ENCODE measurements around the gene HOXC11. TPM values are rescaled to one million over a fixed set of nuclear protein-coding genes. Genes with fewer than 3 reads are reported as not detected.

Gene HOXC11
- total RNA-seq, 1 experiment from 2014 or later, result 1.0 TPM

DNA sequence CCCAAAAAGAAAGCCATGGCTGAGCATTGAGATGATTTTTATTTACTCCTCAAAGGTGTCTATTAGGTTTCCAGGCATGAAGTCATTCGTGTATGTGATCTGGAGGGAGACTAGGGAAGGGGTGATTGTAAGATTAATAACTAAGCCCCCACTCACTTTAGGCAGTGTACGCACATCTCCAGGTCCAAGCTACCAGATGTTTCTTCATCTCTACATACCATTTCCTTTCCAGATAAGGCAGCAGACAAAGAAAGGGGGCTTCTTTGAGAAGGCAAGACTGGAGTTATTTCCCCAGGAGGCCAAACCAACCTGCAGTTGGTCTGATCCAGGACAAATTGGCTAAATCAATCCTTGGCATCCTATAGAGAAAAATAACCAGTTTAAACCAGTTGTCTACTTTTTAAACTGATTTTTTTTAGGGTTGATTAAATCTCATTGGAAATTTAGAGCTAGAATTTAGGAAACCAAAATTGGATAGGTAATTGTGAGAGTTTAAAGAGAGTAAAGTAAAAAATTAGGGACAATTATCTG lies 30.4 kb upstream of the HOXC11 start:
- no peak for DNase-seq (ENCODE audit: low spot score)

- DNase-seq (ENCODE audit: low spot score), result no peak
These were observed 28.7 kb upstream of the HOXC11 start for GRCh38 chr12:53944209-53944608.

GRCh38 chr12:53944907-53945847 lies 27.7 kb upstream of the HOXC11 start:
- DNase-seq (ENCODE audit: low spot score), result no peak

DNA sequence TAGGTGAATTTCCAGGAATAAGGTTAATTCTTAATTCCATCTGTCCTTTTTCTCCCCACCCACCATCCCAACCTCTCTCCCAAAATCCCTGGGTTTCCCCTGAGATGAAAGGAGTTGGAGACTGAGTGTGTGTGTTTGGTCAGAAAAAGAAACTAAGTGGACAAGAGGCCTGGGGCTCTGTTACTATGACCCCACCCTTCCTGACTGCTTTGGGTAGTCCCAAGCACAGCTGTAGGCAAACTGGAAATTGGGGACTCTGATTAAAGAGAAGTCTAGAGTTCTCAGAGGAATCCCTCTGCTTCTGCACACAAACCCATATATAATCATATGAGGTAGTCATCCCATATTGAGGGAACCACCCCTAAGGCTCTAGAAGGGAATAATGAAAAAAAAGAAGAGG lies 25.2 kb upstream of the HOXC11 start:
- no peak for DNase-seq (ENCODE audit: low spot score)

- DNase-seq (ENCODE audit: low spot score), result no peak
These were observed 24.0 kb upstream of the HOXC11 start for GRCh38 chr12:53948650-53949593.

DNA sequence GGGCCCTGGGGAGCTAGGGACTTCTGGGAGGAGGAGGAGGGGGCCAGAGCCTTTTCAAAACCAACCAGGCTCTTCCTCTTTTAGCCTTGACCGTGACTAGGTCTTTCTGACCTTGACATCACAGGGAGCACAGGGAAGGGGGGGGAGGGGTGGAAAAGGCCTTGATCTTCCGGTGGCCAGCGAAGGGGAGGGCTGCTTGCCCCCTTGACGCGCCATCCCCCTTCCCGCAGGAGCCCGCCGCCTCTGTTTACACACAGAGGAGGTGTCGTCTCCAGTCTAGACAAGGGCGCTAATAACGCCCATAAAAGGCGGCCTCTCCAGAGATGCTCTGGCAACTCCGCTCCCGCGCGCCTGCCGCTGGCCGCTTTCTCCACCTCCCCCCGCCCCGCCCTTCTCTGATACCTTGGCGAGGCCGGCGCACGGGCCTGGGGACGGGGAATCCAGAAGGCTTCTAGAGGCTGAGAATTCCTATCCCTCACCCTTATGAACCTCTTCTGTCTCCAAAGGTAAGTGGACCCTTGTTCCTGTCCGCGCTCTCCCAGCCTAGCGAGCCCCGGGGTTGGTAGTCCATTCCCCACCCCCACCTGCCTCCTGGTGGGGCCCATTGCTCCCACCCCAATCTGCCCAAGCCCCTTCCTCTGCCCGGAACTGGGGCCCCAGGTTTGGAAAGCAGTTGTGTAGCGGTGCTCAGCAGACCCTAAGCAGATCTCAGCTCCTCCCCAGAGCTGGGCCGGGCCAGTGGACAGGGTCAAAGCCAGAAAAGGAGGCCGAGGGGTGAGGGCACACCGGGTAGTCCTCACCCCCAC lies 23.1 kb upstream of the HOXC11 start:
- no peak for DNase-seq (ENCODE audit: low spot score)

GRCh38 chr12:53950437-53950773 lies 22.5 kb upstream of the HOXC11 start:
- DNase-seq (ENCODE audit: low spot score), result no peak

DNA sequence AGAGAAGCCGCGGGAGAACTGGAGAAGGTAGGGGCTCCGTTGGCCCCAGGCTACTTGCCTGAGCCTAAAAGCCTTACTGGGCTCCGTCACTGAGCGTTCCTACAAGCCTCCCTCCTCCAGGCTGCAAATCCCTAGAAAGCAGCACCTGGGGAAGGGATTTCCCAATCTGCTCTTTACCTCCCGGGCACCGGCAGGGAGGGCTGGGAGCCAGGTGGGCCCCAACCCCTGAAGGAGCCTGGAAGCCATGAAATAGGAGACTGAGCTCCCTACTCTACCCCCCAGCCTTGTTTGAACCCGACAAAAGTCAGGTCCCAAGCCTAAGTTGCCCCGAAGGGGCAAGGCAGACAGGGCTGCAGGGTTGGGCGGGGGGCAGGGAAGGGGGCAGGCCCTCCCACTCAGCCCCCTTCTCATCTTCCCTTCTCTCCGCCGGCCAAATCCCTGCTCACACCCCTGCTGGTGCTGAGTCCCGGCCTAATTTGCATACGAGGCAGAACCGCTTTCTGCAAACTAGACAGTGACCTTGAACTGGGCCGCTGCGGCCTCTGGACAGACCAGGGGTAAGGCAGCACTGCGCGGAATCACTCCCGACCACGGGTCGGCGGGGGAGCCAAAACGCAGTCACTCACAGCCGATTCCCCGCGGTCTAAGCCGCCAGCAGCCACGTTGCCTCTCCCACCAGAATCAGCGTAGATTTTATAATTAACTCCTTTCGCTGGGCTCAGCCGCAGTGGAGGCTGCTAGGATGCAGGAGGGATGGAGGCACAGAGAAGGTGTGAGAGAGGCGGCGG lies 21.9 kb upstream of the HOXC11 start:
- no peak for DNase-seq (ENCODE audit: low spot score)

DNA sequence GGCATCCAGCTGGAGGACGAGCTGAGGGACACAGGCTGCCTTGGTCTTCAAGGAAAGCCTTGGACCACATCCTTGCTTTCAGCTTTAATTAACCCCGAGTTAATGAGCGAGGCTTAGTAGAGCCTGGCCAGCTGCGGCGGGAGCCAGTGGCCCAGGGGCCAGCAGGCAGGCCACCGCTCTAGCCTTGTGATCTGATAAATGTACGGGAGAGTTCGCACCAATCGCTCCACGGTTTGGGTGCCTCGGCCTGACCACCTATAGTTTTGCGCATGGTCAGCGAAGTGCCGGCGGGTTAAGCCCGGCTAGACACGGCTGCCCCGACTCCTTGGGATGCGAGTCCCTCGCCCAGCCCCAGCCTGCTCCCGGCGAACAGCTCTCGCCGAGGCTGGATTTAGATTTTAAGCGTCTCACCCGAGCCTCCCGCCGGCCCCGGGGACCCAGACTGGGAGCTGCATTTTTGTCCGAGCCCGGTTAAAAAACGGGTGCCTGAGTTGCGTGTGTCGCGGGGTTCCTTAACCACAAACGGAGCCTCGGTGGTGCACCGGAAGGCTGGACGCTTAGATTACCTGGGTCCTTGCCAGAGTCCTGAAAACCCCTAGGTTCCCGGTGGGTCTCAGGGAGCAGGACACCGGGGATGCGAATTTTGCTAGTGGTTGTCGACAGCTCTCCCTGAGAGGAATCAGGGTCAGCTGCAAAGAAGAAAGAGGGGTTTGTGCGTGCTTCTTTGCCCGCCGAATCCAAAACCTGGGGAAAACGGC lies 21.2 kb upstream of the HOXC11 start:
- DNase-seq (ENCODE audit: low spot score), result no peak

- DNase-seq (ENCODE audit: low spot score), result no peak
These were observed 20.6 kb upstream of the HOXC11 start for GRCh38 chr12:53952335-53952694.

DNA sequence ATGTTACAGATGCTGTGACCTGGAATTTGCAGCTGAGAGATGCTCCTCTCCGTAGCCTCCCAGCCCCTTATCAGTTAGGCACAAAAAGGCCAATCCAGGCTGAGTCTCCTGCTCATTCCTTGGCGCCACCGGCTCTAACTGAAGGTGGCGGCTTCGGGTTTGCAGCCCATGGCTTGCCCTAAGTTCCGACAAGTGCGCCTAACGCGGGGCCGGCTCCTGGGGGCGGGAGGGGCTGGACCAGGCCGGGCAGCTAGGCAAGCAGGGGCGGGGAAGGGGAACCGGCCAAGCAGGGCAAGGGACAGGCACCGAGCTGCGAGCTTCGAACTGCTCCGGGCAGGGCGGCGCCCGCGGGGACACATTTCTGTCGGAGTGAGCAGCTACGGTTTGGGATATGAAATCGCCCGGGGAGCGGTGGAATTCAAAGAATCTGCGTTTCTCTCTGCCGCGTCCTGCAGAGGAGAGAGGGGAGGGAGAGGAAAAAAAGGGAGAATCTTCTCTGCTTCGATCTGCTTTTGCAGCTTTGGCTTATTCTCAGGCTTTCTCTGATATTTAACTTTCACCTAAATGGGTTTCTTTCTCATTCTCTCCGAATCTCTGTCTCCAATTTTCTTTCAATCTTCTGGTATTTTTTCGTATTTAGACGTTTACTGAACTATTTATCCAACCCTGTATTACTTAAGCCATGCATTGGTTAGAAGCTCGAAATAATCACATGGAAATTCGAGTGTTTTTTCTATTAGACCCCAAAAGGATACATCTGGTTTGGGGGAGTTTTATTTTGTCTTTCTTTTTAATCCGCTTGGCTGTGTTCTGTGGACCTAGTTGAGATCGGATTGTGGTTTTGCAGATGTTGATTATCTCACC lies 19.8 kb upstream of the HOXC11 start:
- no peak for DNase-seq (ENCODE audit: low spot score)

- DNase-seq (ENCODE audit: low spot score), result no peak
These were observed 18.9 kb upstream of the HOXC11 start for GRCh38 chr12:53953831-53954693.

GRCh38 chr12:53954694-53955035 lies 18.3 kb upstream of the HOXC11 start, which contains the start of gene HOXC12:
HOXC12 (plus strand) TSS chr12:53954903; CDS start chr12:53954930, 27 bp downstream.
- no peak for DNase-seq (ENCODE audit: low spot score)

DNA sequence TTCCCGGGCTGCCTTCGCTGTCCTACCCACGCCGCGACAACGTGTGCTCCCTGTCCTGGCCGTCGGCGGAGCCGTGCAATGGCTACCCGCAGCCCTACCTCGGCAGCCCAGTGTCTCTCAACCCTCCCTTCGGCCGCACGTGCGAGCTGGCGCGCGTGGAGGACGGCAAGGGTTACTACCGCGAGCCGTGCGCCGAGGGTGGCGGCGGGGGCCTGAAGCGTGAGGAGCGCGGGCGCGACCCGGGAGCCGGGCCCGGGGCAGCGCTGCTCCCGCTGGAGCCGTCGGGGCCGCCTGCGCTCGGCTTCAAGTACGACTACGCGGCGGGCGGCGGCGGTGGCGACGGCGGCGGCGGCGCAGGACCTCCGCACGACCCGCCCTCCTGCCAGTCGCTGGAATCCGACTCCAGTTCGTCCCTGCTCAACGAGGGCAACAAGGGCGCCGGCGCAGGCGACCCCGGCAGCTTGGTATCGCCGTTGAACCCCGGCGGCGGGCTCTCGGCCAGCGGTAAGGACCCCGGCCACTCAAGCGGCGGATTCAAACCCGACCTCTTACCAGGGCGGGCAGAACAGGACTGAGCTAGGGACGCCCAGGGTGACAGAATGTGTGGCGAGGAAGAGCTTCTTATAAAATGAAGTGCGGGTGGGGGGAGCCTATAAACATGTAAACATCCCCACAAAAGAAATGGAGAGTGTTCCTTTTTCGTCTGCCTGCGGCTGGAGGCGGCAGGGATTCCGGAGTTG lies 17.7 kb upstream of the HOXC11 start:
- no peak for DNase-seq (ENCODE audit: low spot score)

- DNase-seq (ENCODE audit: low spot score), result no peak
These were observed 17.1 kb upstream of the HOXC11 start for GRCh38 chr12:53955776-53956250.

DNA sequence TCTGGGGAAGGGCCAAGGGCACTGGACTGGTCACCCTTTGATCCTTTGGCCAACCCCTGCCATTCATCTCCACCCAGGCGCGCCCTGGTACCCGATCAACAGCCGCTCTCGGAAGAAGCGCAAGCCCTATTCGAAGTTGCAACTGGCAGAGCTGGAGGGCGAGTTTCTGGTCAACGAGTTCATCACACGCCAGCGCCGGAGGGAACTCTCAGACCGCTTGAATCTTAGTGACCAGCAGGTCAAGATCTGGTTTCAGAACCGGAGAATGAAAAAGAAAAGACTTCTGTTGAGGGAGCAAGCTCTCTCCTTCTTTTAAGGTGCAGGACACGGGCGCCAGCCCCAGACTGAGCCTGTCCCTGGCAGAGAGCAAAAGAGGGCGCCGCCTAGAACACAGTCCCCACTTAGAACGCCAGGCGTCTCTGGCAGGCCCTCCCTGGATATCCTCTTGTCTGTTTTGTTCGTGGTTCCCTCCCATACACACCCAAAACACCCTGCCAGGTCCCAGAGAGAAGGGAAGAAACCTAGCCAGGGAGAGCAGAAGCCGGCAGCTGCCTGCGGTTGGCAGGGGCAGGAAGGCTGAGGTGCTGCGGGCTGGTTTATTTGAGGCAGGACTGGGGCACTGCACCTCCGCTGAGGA lies 16.6 kb upstream of the HOXC11 start:
- no peak for DNase-seq (ENCODE audit: low spot score)
